Vagina (tissue), 2 donors: Measurements from ENCODE around the gene SHC1.

Experiments used
- CTCF ChIP-seq, 3 experiments: fragments of 450-650 bp in 2 of 3; fragments of 200-600 bp in 1 of 3; sonication (generic) in 1 of 3; IDR thresholded peaks; one replicate each; pipeline ENCODE4 v1.5.1; 2017 to 2019; ENCODE audit warnings: antibody characterized with exemption in 3 of 3, mild to moderate bottlenecking in 2 of 3, moderate library complexity in 2 of 3
- POLR2A ChIP-seq, 2 donors: fragments of 450-650 bp; IDR thresholded peaks; one replicate each; pipeline ENCODE4 v1.6.1; 2017; ENCODE audit warnings: antibody characterized with exemption in 2 of 2, mild to moderate bottlenecking in 2 of 2, moderate library complexity in 2 of 2
- POLR2AphosphoS5 ChIP-seq, 2 donors: sonication (generic); formaldehyde crosslinking; IDR thresholded peaks; one replicate each; pipeline ENCODE4 v1.9.0; 2017; ENCODE audit warnings: antibody characterized with exemption in 2 of 2, mild to moderate bottlenecking in 2 of 2, low read depth in 1 of 2; ENCODE audit not compliant: insufficient read depth in 1 of 2

GRCh38 chr1:155002464-155003226 is 32.1 kb upstream of the SHC1 start, which contains the start of gene ZBTB7B:
- TF ChIP-seq CTCF (IDR thresholded peaks at IDR 0.05), result no peak
- no peak for TF ChIP-seq POLR2A (IDR thresholded peaks at IDR 0.05)
- TF ChIP-seq POLR2AphosphoS5 (IDR thresholded peaks at IDR 0.05; ENCODE audit: insufficient read depth in 1 of 2, low read depth in 1 of 2), result no peak
